ENCODE measurements around the gene GNB3.

GNB3 gene

GRCh38 chr12:6824085-6824775 lies 16.5 kb upstream of the GNB3 start:
- no peak for FAIRE-seq

- no peak for FAIRE-seq
Observed at GRCh38 chr12:6824901-6825381, 15.8 kb upstream of the GNB3 start.

- peak; percentile 81 for FAIRE-seq
Observed at GRCh38 chr12:6825398-6826124, 15.2 kb upstream of the GNB3 start.

- no peak for FAIRE-seq
Observed at GRCh38 chr12:6826125-6826733, 14.5 kb upstream of the GNB3 start.

GRCh38 chr12:6826734-6827436 lies 13.8 kb upstream of the GNB3 start:
- no peak for FAIRE-seq

GRCh38 chr12:6827437-6827911 lies 13.3 kb upstream of the GNB3 start:
- peak; percentile 97 for FAIRE-seq

GRCh38 chr12:6827982-6828780 lies 12.5 kb upstream of the GNB3 start, which contains the start of gene P3H3:
TSS of gene P3H3 (plus strand) at chr12:6828407. CDS start at chr12:6828441, 34 bp downstream.
- no peak for FAIRE-seq

GRCh38 chr12:6828781-6829535 lies 11.8 kb upstream of the GNB3 start:
- no peak for FAIRE-seq

GRCh38 chr12:6829536-6830220 lies 11.0 kb upstream of the GNB3 start:
- FAIRE-seq, result no peak

- no peak for FAIRE-seq
Observed at GRCh38 chr12:6830286-6830890, 10.3 kb upstream of the GNB3 start.

- FAIRE-seq, result no peak
Observed at GRCh38 chr12:6830999-6831398, 9.7 kb upstream of the GNB3 start.

GRCh38 chr12:6831450-6831995 lies 9.2 kb upstream of the GNB3 start:
- no peak for FAIRE-seq

GRCh38 chr12:6832125-6832524 lies 8.6 kb upstream of the GNB3 start:
- FAIRE-seq, result no peak

GRCh38 chr12:6833189-6833890 lies 7.4 kb upstream of the GNB3 start:
- no peak for FAIRE-seq

GRCh38 chr12:6834254-6834653 lies 6.5 kb upstream of the GNB3 start:
- no peak for FAIRE-seq

- FAIRE-seq, result no peak
Observed at GRCh38 chr12:6834873-6835272, 5.9 kb upstream of the GNB3 start.

GRCh38 chr12:6836851-6837250 lies 3.9 kb upstream of the GNB3 start:
- no peak for FAIRE-seq

GRCh38 chr12:6837370-6838060 lies 3.2 kb upstream of the GNB3 start:
- FAIRE-seq, result no peak

- FAIRE-seq, result no peak
Observed at GRCh38 chr12:6838854-6839253, 1.9 kb upstream of the GNB3 start.

Measured in G401.6 (cell line).